IPS-11a (cell line): ENCODE measurements around the gene BTBD1.

Experiments used
- H3K4me3 ChIP-seq: one replicate; pipeline ENCODE4 v1.5.1; 2013; ENCODE audit warnings: low read depth, low read length, control low read depth

BTBD1 gene

DNA sequence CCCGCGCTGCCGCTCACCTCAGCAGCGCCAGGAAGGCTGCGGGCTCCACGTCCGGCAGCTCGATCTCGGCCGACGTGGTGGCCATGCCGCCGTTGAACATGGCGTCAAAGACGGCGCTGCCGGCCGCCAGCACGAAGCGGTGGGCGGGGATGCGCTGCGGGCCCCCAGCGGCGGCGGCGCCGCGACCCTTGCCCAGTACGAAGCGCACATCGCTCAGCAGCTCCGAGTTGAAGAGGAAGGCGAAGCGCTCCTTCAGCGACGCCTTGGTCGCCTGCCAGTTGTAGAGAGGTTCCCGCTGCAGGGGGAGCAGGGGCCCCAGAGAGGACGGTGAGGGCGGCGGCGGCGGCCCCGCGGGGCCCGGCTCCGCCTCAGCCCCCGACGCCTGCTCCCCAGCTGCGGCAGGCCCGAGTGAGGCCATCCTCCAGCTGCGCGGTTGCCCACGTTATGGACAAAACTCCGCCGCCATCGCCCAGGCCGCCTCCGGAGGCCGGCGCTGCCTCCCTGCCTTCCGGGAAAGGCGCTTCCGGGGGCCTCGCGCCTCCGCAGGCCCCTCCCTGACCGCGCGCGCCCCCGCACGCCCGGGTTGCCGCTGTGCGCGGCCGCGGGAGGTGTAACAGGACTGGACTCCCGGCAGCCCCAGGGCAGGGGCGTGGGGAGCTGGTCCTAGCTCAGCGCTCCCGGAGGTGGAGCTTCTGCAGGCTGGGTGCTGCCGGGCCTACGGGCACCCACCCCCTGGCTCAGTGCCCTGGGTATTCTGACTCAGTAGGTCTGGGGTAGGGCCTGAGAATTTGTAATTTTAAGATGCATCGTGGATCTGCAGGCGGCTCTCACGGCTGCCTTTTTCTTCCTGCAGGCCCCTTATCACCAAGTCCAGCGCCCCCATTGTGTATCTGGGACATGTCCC lies at the start of gene BTBD1:
Gene BTBD1, minus strand, starts transcription at position 519 of the 904 bp plus-strand sequence. Its CDS starts 101 bp downstream, at position 418.
- peak within 1 kb of the TSS; percentile 87 for H3K4me3 ChIP-seq

GRCh38 chr15:83115831-83116565 lies 48.9 kb upstream of the BTBD1 start:
- no peak overlapping the region for H3K4me3 ChIP-seq

- no peak overlapping the region for H3K4me3 ChIP-seq
Observed at GRCh38 chr15:83115410-83115809, 48.4 kb upstream of the BTBD1 start.

DNA sequence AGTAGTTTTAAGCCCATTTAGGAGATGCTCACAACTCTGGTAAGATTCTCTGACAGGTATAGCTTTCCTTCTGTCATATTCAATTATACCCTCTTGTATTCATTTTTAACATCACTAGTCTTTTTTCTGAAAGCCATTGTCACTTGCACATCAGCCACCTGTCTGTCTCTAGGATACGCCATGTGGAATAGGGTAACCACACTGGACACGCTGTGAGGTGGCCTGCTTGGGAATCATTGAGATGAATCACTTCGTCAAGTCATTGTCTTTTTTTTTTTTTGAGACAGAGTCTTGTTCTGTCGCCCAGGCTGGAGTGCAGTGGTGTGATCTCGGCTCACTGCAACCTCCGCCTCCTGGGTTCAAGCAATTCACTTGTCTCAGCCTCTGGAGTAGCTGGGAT lies 47.8 kb upstream of the BTBD1 start:
- no peak overlapping the region for H3K4me3 ChIP-seq

DNA sequence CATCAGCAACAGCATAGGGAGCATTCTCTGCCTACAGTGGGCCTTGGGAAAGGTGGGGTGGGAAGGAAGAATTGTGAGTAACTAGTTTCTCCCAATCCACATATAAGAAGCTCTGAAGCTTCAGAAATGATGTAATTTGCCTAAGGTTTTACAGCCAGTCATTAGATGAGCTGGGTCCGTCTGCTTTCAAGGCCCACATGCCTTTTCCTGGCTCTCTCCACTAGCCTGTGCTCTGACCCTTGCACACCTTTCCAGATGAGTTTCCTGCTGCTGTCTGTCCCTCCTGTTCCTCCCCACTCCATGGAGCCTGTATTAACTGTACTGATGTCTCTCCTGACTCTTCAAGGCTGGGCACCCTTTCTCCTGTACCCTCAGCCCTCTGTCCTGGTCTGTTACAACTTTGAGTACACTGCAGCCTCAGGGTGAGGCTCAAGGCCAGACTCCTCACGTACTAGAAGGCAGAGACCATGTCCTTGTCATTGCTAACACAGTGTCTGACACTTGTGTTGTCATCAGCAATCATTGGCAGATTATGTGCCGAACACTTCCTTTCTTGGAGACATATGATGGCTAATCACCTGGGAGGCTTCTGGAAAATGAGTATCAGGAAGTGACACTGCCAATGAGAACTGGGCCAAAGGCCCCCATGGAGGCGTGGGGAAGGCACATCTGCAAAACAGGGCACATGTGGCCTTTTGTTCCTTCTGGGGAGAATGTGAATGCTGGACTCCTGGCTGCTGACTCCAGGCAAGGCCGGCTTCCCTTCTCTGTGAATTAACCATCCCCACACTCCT lies 47.0 kb upstream of the BTBD1 start:
- no peak overlapping the region for H3K4me3 ChIP-seq

- H3K4me3 ChIP-seq: no peak overlapping the region
Observed at GRCh38 chr15:83112956-83113299, 45.9 kb upstream of the BTBD1 start.

DNA sequence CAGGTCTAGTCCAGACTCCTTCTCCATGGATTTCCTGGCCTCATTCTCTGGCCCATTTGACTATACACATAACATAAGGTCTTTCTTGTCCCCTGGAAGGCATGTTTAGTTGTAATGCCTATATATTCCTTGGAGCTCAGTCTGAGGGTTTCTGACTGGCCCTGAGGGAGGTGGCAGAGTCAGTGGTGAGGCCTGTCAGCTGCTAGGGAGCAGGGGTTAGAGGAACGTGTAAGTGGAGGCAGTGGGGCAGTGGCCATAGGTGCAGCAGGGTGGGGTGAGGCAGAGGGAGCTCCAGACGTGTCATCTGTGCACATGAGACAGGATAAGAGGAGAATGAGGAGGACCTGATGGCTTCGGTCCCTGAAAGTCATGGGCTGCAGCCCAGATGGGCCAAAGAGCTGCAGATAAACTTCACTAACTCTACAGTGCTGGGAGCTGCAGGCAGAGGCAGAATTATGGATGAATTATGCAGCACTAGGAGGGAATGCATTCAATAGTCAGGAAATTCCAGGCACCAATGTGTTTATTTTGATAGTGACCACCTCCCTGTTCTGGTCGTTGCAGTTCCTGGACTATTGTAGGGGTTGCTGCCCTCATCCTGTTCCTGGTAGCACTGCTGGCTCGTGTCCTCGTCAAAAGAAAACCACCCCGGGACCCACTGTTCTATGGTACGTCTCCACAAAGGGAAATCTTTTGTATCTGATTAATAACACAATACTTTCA lies 45.3 kb upstream of the BTBD1 start:
- no peak overlapping the region for H3K4me3 ChIP-seq

- no peak overlapping the region for H3K4me3 ChIP-seq
Observed at GRCh38 chr15:83111149-83111548, 44.1 kb upstream of the BTBD1 start.

- no peak overlapping the region for H3K4me3 ChIP-seq
Observed at GRCh38 chr15:83110381-83110780, 43.3 kb upstream of the BTBD1 start.

DNA sequence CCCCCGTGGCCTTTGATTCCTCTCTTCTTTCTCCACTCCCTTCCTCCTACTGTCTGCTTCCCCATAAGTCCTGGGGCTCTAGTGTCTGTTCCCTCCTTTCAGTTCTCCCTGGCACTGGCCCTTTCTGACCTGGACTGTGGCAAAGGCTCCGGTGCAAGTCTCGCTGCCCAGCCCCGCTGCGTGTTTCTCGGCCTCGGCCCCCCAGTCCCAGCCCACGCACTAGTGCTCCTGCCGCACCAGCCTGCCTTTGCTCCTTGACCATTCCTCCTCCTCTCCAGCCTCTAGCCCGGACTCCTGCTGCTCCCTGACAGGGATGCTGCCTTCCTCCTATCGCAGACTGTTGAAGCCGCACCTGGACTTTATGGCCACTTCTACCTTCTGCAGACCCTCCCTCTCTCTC lies 42.5 kb upstream of the BTBD1 start:
- H3K4me3 ChIP-seq: no peak overlapping the region

- H3K4me3 ChIP-seq: no peak overlapping the region
Observed at GRCh38 chr15:83108266-83109219, 41.5 kb upstream of the BTBD1 start.

- peak overlapping the region; percentile 55 for H3K4me3 ChIP-seq
Observed at GRCh38 chr15:83107841-83108181, 40.8 kb upstream of the BTBD1 start.

DNA sequence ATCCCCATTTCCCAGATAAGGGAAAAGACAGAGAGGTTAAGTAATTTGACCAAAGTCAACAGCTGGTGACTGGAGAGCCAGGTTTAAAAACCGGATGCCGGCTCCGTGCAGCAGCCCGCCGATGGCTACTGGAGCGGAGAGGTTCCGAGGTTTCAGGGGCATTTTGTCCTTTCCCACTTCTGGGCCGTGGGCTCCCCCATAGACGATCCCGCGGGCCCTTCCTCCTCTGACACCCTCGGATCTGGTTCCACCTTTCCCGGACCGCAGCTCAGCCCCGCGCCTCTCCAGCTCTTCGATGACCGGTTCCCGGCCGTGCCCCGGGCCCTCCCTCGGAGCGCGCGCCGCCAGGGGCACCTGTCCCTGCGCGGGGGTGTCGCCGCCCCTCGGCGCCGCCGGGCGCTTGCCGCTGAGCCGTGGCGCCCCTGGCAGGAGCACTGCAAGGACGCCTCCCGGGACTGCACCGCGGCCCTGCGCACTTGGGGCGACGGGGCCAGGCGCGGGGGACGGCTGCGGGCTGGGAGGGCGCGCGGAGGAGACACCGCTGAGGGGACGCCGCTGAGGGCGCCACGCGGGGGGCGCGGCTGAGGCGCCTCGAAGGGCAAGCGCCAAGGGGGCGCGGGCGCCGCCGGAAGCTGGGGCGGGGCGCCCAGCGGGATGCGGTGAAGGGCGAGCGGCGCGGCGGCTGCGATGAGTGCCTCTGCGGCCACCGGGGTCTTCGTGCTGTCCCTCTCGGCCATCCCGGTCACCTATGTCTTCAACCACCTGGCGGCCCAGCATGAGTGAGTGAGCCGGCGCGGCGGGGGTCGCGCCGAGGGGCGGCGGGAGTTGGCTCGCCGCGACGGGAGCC lies 40.2 kb upstream of the BTBD1 start, which contains the start of gene TM6SF1:
Gene TM6SF1, plus strand, starts transcription at position 652 of the 847 bp plus-strand sequence. Its CDS starts 36 bp downstream, at position 688.
- H3K4me3 ChIP-seq: peak within 1 kb of the TSS; percentile 55

DNA sequence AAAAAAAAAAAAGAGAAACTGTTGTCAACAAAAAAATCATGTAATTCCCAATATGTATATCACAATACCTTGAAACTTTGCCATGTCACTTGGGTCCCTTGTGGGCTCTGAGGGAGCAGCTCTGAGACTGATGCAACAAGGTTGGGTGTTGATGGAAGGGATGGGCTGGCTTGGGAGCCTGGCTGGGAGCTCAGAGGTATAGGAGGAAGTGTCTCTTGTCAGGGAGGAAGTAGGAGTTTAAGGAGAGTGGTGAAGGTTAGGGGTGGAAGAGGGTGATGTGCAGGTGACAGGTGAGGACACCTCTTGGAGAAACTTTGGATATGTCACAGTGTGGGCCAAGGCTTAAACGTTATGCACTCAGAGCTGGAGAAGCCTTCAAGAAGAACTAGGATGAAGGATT lies 38.4 kb upstream of the BTBD1 start:
- H3K4me3 ChIP-seq: no peak overlapping the region

DNA sequence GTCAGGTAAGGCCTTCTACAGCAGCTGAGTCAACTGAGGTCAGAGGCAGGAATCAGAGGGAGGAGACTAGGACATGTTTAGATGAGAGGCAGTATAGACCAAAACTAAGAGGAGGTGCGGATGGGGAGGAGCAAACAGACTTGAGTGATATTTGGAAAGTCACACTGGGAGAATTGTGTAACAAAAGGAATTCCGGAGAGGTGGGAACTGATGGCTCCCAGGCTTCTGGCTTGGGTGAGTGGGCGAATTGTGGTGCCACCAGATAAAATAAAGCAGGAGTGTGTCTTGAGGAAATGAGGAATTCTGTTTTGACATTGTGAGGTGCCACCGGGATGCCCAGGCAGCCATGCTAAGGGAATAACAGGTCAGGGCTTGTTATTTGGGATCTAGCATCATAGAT lies 37.1 kb upstream of the BTBD1 start:
- no peak overlapping the region for H3K4me3 ChIP-seq

DNA sequence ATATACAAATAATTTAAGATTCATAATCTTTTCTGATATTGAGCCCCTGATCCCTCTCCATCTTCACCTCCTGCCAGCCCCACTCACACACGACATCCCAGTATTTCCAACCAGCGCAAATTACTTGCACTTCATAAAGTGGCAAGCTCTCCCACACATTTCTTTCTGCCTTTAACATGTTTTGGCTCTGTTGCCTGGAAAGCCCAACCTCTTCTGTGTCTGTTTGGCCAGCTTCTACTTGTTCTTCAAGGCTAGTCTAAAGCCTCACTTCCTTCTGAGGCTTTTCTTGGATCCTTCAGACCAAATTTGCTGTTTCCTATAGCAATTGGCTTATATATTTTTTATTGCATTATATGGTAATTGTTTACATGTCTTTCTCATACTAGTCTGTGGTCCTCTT lies 35.3 kb upstream of the BTBD1 start:
- no peak overlapping the region for H3K4me3 ChIP-seq

DNA sequence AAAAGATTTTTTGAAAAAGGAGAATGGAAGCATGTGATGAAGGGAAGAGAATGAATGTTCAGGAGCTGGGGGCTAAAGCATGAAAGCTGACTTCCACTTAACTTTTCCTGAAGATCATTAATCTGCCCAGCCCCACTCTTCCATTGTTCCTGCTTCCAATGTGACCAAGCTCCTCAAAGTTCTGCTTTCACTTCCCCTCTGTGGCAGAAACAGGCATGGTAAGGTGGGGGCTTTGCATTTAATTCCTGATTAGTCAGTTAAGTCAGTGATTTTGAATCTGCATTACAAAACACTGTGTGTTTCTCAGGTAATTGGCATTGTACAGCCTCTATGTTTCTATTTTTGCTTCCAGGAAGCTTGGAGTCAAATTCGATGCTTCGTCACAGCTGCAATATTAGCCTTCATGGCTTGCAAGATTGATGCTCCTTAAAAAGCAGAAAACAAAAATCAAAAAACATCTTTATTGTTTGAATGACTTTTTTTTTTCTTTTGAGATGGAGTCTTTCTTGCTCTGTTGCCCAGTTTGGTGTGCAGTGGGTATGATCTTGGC lies 33.1 kb upstream of the BTBD1 start:
- H3K4me3 ChIP-seq: no peak overlapping the region

GRCh38 chr15:83099290-83099689 lies 32.2 kb upstream of the BTBD1 start:
- no peak overlapping the region for H3K4me3 ChIP-seq
